ENCODE measurements around the gene NPC1L1.
"Not testable (repeated sequence)": the region's sequence is repeated elsewhere in the genome, so short reads cannot be mapped to it uniquely, and the experiment has no call there.

NPC1L1 gene

GRCh38 chr7:44511236-44511635, 29.9 kb downstream of the NPC1L1 start:
- TF ChIP-seq, protein P1, sequence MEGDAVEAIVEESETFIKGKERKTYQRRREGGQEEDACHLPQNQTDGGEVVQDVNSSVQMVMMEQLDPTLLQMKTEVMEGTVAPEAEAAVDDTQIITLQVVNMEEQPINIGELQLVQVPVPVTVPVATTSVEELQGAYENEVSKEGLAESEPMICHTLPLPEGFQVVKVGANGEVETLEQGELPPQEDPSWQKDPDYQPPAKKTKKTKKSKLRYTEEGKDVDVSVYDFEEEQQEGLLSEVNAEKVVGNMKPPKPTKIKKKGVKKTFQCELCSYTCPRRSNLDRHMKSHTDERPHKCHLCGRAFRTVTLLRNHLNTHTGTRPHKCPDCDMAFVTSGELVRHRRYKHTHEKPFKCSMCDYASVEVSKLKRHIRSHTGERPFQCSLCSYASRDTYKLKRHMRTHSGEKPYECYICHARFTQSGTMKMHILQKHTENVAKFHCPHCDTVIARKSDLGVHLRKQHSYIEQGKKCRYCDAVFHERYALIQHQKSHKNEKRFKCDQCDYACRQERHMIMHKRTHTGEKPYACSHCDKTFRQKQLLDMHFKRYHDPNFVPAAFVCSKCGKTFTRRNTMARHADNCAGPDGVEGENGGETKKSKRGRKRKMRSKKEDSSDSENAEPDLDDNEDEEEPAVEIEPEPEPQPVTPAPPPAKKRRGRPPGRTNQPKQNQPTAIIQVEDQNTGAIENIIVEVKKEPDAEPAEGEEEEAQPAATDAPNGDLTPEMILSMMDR (IDR thresholded peaks at IDR 0.05; ENCODE audit: insufficient read depth, low read length, poor library complexity, severe bottlenecking): no peak
- H3K4me3 ChIP-seq (replicated peaks; ENCODE audit: low read depth, low read length): no peak overlapping the region
- no peak for DNase-seq (ENCODE audit: extremely low read depth, insufficient read length)
- H3K36me3 ChIP-seq (ENCODE audit: control insufficient read depth, insufficient read depth, low read length): no peaks in the 10 kb centered on the region
- no peaks in the 10 kb centered on the region for H3K27me3 ChIP-seq (replicated peaks; ENCODE audit: control insufficient read depth, insufficient read depth, low read length)

DNA sequence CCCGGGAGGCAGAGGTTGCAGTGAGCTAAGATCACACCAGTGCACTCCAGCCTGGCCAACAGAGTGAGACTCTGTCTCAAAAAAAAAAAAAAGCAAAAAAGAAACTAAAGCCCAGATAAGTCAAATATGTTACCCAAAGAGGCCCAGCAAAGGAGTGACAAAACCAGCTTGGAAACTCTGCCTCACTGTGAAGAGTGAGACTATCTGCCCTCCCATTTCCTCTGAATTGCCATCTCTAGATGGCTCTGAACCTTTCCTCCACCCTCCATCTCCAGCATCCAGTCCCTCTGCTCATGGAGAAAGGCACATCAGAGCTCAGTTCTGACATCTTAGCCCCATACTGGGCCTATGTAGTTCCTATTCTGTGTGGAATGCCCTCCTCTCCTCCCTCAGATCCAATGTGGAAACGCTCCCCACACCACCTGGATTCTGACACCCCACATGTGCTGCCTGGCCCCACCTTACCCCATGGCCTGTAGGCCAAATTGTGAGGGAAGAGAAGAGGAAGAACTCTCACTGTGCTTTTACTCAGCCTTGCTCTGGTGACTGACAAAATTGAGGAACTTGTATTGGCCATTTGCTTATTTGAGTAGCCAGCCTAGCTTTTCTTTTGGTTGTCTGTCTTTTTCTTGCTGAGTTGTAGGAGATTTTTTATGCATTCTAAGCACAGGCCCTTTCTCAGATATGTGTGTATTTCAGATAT, 32.7 kb downstream of the NPC1L1 start:
- H3K4me3 ChIP-seq (replicated peaks; ENCODE audit: low read depth, low read length): no peak overlapping the region
- TF ChIP-seq, protein P1 (IDR thresholded peaks at IDR 0.05; ENCODE audit: insufficient read depth, low read length, poor library complexity, severe bottlenecking): no peak
- no peaks in the 10 kb centered on the region for H3K27me3 ChIP-seq (replicated peaks; ENCODE audit: control insufficient read depth, insufficient read depth, low read length)
- H3K36me3 ChIP-seq (ENCODE audit: control insufficient read depth, insufficient read depth, low read length): no peaks in the 10 kb centered on the region
- no peak for DNase-seq (ENCODE audit: extremely low read depth, insufficient read length)

GRCh38 chr7:44506592-44507288, 34.4 kb downstream of the NPC1L1 start:
- not testable (repeated sequence) for H3K27me3 ChIP-seq (replicated peaks; ENCODE audit: control insufficient read depth, insufficient read depth, low read length); H3K36me3 ChIP-seq (ENCODE audit: control insufficient read depth, insufficient read depth, low read length); DNase-seq (ENCODE audit: extremely low read depth, insufficient read length); H3K4me3 ChIP-seq (replicated peaks; ENCODE audit: low read depth, low read length)

- Histone ChIP-seq H3K36me3 (ENCODE audit: control insufficient read depth, insufficient read depth, low read length) (no peaks in the 10 kb centered on the region), H3K27me3 (replicated peaks; ENCODE audit: control insufficient read depth, insufficient read depth, low read length) (no peaks in the 10 kb centered on the region), H3K4me3 (replicated peaks; ENCODE audit: low read depth, low read length) (no peak overlapping the region)
- no peak for DNase-seq (ENCODE audit: extremely low read depth, insufficient read length)
- TF ChIP-seq, protein P1 (IDR thresholded peaks at IDR 0.05; ENCODE audit: insufficient read depth, low read length, poor library complexity, severe bottlenecking): no peak
These were observed 35.5 kb downstream of the NPC1L1 start for GRCh38 chr7:44505595-44505994.

GRCh38 chr7:44498230-44498954, 42.7 kb downstream of the NPC1L1 start:
- DNase-seq (ENCODE audit: extremely low read depth, insufficient read length): no peak
- TF ChIP-seq, protein P1 (IDR thresholded peaks at IDR 0.05; ENCODE audit: insufficient read depth, low read length, poor library complexity, severe bottlenecking): no peak
- Histone ChIP-seq H3K4me3 (replicated peaks; ENCODE audit: low read depth, low read length) (no peak overlapping the region), H3K27me3 (replicated peaks; ENCODE audit: control insufficient read depth, insufficient read depth, low read length) (no peaks in the 10 kb centered on the region), H3K36me3 (ENCODE audit: control insufficient read depth, insufficient read depth, low read length) (no peaks in the 10 kb centered on the region)

Measured in GM06990 (cell line).